GM12874 (cell line): ENCODE data around the gene LIPM.

ENCODE experiments used
- CTCF ChIP-seq: IDR thresholded peaks from 2 replicates; pipeline ENCODE4 v1.5.1; 2011; ENCODE audit warnings: low read depth, mild to moderate bottlenecking, control low read depth, low read length, moderate library complexity; ENCODE audit not compliant: insufficient read depth

Gene LIPM

GRCh38 chr10:88820748-88821401 is 18.3 kb downstream of the LIPM start:
- TF ChIP-seq CTCF: no peak

- no peak for TF ChIP-seq CTCF
Measured at GRCh38 chr10:88826388-88826787, 23.9 kb downstream of the LIPM start.

GRCh38 chr10:88827671-88828070 is 25.1 kb downstream of the LIPM start:
- TF ChIP-seq CTCF: no peak

GRCh38 chr10:88828310-88828709 is 25.8 kb downstream of the LIPM start:
- TF ChIP-seq CTCF: no peak

GRCh38 chr10:88830643-88831268 is 28.2 kb downstream of the LIPM start:
- TF ChIP-seq CTCF: no peak

GRCh38 chr10:88831709-88832108 is 29.2 kb downstream of the LIPM start:
- TF ChIP-seq CTCF: no peak

GRCh38 chr10:88832376-88832775 is 29.8 kb downstream of the LIPM start:
- no peak for TF ChIP-seq CTCF
